Dermis microvascular lymphatic vessel endothelial cell (primary cell): ENCODE data around the gene MOB2. TPM values are rescaled to one million over a fixed set of nuclear protein-coding genes. Genes with fewer than 3 reads are reported as not detected.

Experiments used
- DNase-seq, 2 donors: peaks; one replicate each; pipeline versions ENCODE4 v3.0.0 to v3.0.0-alpha.2; 2010; ENCODE audit warnings: low read depth in 2 of 2
- total RNA-seq: library from RNA; depleted of rRNA; stranded (reverse); fragments of >200 nt; gene quantifications from 2 replicates; pipeline ENCODE4 v1.2.1, GENCODE V29; 2014

The MOB2 gene
- total RNA-seq, 1 donor from 2014 or later = 42.2 TPM

- DNase-seq = no peak
These were observed 17.6 kb upstream of the MOB2 start for GRCh38 chr11:1504138-1504537.

DNA sequence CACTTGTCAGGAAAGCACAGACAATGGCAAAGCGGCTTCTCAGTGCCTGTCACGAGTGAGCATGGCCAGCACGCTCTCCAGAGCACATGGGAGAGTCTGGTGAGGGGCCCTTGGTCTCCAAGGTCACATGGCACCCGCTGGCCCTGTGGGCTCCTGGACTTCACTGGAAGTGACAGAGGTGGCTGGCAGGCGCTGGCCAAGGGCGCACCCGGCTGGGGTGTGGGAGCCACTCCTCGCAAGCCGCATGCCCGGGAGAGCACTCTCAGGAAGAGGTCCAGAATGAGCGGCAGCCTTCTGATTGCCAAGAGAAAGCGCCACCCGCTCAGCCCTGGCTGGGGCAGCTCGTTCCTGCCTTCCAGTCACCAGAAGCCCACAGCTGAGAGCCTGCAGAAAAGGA lies 17.1 kb upstream of the MOB2 start:
- DNase-seq = no peak

DNA sequence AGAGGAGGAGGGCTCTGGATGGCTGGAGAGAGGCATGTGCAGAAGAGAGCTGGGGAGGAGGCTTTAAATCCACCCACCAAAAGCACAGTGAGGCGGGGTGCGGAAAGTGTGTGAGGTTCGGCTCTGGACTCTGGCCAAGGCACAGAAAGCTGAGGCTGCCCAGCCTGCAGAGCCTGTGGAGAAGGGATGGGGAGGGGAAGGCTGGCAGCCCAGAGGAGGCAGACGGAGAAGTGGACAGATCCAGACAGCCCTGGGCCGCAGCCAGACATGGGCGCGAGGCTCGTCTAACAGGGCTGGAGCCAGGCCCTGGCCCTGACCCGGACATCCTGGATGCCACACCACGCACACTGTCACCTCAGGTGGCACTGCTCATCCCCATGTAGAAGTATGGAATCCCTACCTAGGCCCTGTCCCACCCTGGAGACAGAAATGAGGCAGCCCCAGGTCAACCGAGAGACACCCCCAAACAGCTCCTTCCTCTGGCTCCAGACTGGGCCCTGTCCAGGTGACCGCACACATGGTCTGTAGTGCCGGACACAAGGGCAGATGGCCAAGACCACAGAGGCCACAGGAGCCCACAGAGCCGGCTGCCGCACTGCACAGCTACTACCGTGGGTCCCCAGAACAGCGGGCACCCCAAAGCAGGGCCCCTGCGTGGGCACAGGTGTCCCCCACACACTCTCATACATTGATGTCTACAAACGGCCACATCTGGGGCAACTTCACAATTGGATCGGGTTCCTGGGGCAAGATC lies 16.6 kb upstream of the MOB2 start:
- DNase-seq = no peak

GRCh38 chr11:1502168-1502953 lies 15.8 kb upstream of the MOB2 start:
- no peak for DNase-seq

- no peak for DNase-seq
These were observed 15.0 kb upstream of the MOB2 start for GRCh38 chr11:1501421-1502167.

DNA sequence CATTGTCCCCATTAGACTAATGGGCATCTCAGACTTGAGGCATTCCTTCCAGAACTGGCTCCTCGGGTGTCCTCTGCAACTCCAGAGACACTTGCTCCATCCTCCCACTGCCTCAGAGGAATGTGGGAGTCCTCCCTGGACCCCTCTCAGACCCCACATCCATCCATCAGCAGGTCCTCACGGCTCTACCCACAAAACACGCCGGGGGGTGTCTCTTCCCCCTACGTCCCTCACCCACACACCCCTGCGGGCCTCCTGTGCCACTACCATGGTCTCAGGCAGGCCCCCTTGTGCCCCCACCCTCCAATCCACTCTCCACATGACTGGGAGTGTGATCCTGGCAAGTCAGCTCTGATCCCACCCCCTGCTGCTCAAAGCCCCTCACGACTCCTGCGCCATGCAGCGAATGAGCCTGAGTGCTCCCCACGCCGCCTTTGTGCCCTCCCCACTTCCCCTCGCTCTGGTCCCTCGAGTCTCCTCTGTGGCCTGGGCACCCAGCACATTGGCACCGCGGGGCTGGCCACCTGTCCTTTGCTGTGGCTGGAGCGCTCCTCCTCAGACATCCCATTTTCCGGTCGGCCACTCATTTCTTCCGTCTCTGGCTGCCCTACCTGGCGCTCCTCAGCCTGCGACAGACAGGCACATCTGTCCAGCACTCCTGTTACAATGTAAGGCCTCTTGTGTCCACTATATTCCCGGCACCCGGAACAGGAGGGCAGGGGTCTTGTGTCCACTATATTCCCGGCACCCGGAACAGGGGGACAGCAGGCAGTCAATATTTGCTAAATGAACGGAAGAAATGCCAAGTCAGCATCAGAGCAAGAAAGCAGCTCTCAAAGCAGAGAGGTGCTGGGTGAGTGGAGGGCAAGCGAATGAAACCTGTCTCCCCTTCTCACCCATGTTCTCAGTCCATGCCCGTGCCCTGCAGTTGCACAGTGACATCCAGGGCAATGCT lies 14.2 kb upstream of the MOB2 start:
- no peak for DNase-seq

DNA sequence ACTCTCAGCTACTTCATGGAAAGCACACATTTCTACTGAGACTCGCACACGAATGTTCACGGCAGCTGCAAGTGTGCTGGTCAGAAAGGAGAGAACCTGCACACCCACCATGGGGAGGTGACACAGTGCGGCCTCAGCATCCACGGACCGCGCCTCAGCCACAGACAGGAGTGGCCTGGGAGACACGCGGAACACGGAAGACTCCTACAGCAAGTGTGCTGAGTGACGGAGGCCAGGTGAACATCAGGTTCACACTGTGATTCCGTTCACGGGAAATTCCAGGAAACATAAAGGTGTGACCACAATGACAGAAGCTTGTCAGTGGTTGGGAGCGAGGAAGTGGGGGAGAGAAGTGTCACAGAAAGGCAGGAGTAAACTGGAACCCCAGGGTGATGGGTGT lies 13.3 kb upstream of the MOB2 start:
- no peak for DNase-seq

DNA sequence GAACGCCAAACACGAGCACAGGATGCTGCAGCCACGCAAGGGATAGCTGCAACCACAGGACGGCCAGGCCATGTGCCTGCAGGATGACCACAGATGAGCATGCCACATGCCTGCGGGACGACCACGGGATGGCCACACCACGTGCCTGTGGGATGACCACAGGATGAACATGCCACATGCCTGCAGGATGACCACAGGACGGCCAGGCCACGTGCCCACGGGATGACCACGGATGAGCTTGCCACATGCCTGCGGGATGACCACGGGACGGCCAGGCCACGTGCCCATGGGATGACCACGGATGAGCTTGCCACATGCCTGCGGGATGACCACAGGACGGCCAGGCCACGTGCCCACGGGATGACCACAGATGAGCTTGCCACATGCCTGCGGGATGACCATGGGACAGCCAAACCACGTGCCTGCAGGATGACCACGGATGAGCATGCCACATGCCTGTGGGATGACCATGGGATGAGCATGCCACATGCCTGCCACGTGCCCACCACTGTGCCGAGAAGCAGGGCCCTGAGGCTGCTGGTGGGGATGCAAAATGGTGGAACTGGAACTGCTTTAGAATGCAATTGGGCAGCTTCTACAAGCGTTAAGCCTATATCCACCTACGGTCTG lies 12.8 kb upstream of the MOB2 start:
- no peak for DNase-seq

DNA sequence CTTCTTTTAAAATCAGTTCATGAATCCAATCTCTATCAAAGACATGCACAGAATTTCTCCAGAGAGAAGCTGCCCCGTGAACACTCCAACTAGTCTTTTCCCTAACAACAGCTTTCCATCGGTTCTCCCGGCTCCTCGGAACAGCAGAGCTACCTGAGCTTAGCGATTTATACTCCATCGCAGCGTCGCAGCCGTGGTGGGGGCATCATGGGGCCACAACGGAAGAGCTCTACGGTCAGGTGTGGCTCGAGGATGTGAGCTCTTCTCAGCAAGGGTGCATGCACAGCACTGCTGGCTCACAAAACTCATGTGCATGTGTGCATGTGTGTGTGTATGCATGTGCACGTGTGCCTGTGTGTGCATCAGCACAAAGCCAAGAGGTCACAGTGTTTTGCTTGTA lies 11.7 kb upstream of the MOB2 start:
- DNase-seq = no peak

DNA sequence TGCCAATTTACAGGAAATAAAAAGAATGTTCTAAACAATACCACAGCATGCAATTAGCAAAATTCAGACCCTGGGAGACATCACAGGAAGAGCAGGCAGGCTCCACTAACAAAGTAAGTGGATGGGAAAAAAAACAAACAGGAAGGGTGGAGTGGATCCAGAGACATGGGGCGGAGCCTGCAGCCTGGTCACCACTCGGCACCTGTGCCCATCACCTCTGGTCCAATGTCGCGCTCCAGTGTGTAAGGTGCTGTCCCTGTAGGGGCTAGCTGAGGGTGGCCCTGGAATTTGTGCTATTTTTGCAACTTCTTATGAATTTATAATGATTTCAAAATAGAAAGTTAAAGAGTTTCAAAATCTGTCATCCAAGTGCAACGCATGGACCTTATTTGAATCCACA lies 11.0 kb upstream of the MOB2 start:
- no peak for DNase-seq

DNA sequence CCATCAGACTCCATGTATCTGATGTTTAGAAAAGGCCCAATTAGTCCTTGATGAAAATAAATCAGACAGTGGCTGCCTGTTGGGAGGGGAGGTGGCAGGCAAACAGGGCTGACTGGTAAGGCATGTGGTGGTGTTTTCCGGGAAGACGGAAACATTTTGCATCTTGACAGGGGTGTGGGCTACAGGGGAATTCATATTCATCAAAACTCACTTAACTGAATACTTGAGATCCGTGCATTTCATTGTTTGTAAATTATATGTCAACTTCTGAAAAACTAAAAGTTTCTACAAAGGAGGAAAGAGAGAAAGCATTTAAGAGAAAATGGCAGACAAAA lies 10.1 kb upstream of the MOB2 start:
- DNase-seq = no peak

DNA sequence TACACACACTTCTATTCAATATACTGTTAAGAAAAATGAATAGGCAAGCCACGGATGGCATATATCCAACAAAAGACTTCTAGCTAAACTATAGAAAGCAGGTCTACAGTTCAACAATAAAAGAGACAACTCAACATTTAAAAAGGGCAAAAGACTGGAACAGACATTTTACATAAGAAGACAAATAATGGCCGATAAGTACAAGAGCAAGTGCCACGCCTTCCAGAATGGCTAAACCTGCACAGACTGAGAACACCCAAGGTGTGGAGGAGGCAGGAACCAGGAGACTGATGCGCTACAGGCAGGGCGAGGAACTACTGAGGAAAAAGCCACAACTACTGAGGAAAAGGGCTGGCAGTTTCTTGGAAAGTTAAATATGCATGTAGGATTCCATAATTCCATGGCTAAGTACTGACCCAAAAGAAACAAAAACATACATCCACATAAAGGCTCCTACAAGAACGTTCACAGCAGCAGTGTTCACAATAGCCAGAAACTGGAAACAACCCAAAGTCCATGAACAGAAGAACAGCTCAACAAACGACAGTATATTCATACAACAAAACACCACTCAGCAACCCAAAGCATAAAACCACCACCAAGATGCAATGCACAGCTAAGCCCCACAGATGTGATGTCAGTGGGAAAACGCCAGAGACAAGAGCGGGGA lies 9.6 kb upstream of the MOB2 start:
- DNase-seq = no peak

DNA sequence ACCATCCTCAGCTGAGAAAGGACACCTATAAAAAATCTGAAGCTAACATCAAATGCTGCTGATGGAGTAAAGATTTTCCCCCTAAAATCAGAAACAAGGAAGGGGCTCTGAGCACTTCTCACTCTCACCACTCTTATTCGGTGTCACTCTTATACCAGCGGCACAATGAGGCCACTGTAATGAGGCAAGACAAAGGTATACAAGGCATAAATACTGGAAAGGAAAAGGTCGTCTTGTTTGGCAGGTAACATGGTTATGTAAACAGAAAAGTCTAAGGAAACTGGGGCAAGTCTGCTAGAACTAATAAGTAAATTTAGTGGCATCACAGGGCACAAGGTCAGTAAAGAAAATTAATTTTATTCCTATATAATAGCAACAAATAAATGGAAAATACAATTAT lies 8.1 kb upstream of the MOB2 start:
- no peak for DNase-seq

GRCh38 chr11:1493650-1494244 lies 7.2 kb upstream of the MOB2 start:
- no peak for DNase-seq

DNA sequence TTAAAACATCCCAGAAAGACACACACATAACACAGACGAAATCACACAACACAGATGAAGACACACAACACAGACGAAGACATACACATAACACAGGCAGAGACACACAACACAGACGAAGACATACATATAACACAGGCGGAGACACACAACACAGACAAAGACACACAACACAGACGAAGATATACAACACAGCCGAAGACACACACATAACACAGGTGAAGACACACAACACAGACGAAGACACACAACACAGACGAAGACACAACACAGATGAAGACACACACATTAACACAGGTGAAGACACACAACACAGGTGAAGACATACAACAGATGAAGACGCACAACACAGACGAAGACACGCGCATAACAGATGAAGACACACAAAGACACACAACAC lies 4.8 kb upstream of the MOB2 start:
- DNase-seq = no peak

DNA sequence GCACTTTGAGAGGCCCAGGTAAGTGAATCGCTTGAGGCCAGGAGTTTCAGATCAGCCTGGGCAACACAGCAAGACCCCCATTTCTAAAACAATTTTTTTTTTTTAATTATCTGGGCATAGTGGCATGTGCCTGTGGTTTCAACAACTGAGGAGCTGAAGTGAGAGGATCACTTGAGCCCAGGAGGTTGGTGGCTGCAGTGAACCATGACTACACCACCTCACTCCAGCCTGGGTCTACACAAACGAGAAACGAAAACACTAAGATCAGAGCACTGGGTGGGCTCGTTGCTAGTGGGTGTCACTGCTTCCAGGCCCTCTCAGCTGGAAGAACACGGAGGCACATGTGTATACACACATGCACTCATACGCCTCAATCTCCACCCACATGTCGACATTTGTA lies 4.1 kb upstream of the MOB2 start:
- no peak for DNase-seq

DNA sequence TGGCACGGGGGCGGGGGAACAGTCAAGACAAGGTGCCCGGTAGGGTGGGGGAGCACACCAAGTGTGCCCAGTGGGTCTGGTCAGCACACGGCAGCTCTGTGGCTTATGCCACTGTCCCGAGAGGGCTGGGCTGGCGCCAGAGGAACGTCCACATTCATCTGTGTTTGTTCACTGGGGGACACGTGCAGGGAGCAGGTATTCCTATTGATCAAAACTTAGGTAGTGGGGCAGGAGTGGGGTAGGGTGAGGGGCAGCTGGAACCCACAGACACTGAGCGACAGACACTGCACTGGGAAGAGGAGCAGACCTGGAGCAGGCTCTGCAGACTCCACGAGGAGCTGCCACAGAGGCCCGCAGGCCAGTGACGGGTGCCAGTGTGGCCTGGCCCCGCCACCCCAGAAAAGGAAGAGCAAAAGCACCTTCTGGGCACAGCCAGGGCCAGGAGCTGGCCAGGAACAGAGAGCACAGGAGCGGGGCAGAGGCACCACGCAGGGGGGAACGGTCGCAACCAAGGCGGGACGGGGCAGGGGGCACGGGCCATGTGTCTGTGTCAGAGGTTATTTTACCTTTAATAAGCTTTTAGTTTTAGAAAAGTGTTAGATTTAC lies 2.1 kb upstream of the MOB2 start:
- no peak for DNase-seq

- DNase-seq = no peak
These were observed 1.4 kb upstream of the MOB2 start for GRCh38 chr11:1487851-1488574.
